WI38 (cell line): Measurements from ENCODE around the gene CA14.
"Not testable (repeated sequence)": the region's sequence is repeated elsewhere in the genome, so short reads cannot be mapped to it uniquely, and the experiment has no call there.

Experiments used
- H3K4me3 ChIP-seq: 2 replicates; pipeline ENCODE4 v1.5.1; 2011; ENCODE audit warnings: low read depth, mild to moderate bottlenecking, control low read depth, low read length
- CTCF ChIP-seq: IDR thresholded peaks from 2 replicates; pipeline ENCODE4 v1.5.1; 2012; ENCODE audit warnings: low read depth, mild to moderate bottlenecking, control low read depth, low read length

CA14 gene

GRCh38 chr1:150234309-150234565 lies 23.3 kb upstream of the CA14 start:
- no peak for TF ChIP-seq CTCF
- peak overlapping the region; percentile 76 for H3K4me3 ChIP-seq

- TF ChIP-seq CTCF: no peak
These were observed 22.8 kb upstream of the CA14 start for GRCh38 chr1:150234566-150235293.

GRCh38 chr1:150235294-150235851 lies 22.2 kb upstream of the CA14 start:
- H3K4me3 ChIP-seq: peak overlapping the region; percentile 76
- TF ChIP-seq CTCF: no peak

More at GRCh38 chr1:150234566-150235293, 22.8 kb upstream of the CA14 start:
- peak overlapping the region; percentile 76 for H3K4me3 ChIP-seq

GRCh38 chr1:150235852-150236613 lies 21.5 kb upstream of the CA14 start, which contains the start of gene ANP32E:
TSS of gene ANP32E (minus strand) at chr1:150236112. CDS start at chr1:150235786, 326 bp downstream.
- H3K4me3 ChIP-seq: peak within 1 kb of the TSS; percentile 76
- TF ChIP-seq CTCF: no peak

GRCh38 chr1:150236614-150237100 lies 20.9 kb upstream of the CA14 start:
- peak overlapping the region; percentile 76 for H3K4me3 ChIP-seq
- no peak for TF ChIP-seq CTCF

GRCh38 chr1:150237176-150237575 lies 20.4 kb upstream of the CA14 start:
- not testable (repeated sequence) for H3K4me3 ChIP-seq

GRCh38 chr1:150237746-150238145 lies 19.8 kb upstream of the CA14 start:
- TF ChIP-seq CTCF: no peak
- no peak overlapping the region for H3K4me3 ChIP-seq
